ENCODE data around the gene FAM20C.

Gene FAM20C

GRCh38 chr7:227926-228325 lies 35.6 kb downstream of the FAM20C start:
- no peaks in the 10 kb centered on the region for H3K27me3 ChIP-seq (ENCODE audit: insufficient read depth, poor library complexity, severe bottlenecking)
- no peak overlapping the region for H3K4me3 ChIP-seq (replicated peaks; ENCODE audit: insufficient read depth, low read length)
- no peak overlapping the region for H3K27ac ChIP-seq (replicated peaks)
- DNase-seq (ENCODE audit: low read depth in 1 of 2, low spot score in 1 of 2): no peak
- TF ChIP-seq POLR2AphosphoS5 (IDR thresholded peaks at IDR 0.05; ENCODE audit: low read depth) (no peak), REST (IDR thresholded peaks at IDR 0.05; ENCODE audit: insufficient replicate concordance, low read depth) (no peak), GABPA (IDR thresholded peaks at IDR 0.05; ENCODE audit: low read depth) (no peak), SPI1 (IDR thresholded peaks at IDR 0.05; ENCODE audit: borderline replicate concordance, low read depth) (no peak), CTCF (IDR thresholded peaks at IDR 0.05; ENCODE audit: insufficient read depth, low read length) (no peak)

DNA sequence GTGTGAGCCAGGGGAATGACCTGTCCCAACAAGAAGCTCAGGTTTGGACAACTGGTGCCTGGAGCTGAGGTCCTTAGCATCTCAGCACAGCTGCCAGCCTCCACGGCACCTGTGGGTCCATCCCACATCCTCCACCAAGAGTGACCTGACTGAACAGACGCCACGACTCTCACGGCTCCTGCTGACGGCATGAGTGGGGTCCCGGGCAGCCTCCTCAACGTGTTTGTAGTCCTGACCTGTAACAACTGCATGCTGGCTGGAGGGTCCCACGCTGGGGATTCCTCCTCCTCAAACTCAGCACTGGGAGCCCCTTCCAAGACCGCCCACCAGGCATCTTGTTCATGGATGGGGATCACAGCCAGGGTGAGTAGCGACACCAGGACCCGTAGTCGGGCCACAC lies 36.2 kb downstream of the FAM20C start:
- Histone ChIP-seq H3K27me3 (ENCODE audit: insufficient read depth, poor library complexity, severe bottlenecking) (no peaks in the 10 kb centered on the region), H3K4me3 (replicated peaks; ENCODE audit: insufficient read depth, low read length) (no peak overlapping the region), H3K27ac (replicated peaks) (no peak overlapping the region)
- no peak for DNase-seq (ENCODE audit: low read depth in 1 of 2, low spot score in 1 of 2)
- TF ChIP-seq POLR2AphosphoS5 (IDR thresholded peaks at IDR 0.05; ENCODE audit: low read depth) (no peak), GABPA (IDR thresholded peaks at IDR 0.05; ENCODE audit: low read depth) (no peak), SPI1 (IDR thresholded peaks at IDR 0.05; ENCODE audit: borderline replicate concordance, low read depth) (no peak), CTCF (IDR thresholded peaks at IDR 0.05; ENCODE audit: insufficient read depth, low read length) (no peak), REST (IDR thresholded peaks at IDR 0.05; ENCODE audit: insufficient replicate concordance, low read depth) (no peak)

GRCh38 chr7:229184-229964 lies 37.0 kb downstream of the FAM20C start:
- Histone ChIP-seq H3K27ac (replicated peaks) (no peak overlapping the region), H3K4me3 (replicated peaks; ENCODE audit: insufficient read depth, low read length) (no peak overlapping the region), H3K27me3 (ENCODE audit: insufficient read depth, poor library complexity, severe bottlenecking) (no peaks in the 10 kb centered on the region)
- TF ChIP-seq GABPA (IDR thresholded peaks at IDR 0.05; ENCODE audit: low read depth): no peak
- TF ChIP-seq POLR2AphosphoS5 (IDR thresholded peaks at IDR 0.05; ENCODE audit: low read depth): no peak
- TF ChIP-seq SPI1 (IDR thresholded peaks at IDR 0.05; ENCODE audit: borderline replicate concordance, low read depth): no peak
- TF ChIP-seq CTCF (IDR thresholded peaks at IDR 0.05; ENCODE audit: insufficient read depth, low read length): no peak
- TF ChIP-seq REST (IDR thresholded peaks at IDR 0.05; ENCODE audit: insufficient replicate concordance, low read depth): no peak
- DNase-seq (ENCODE audit: low read depth in 1 of 2, low spot score in 1 of 2): no peak

Data from HL-60 (cell line).